GM10248 (cell line): ENCODE data around the gene EPB41L4B.

Source experiments
- CTCF ChIA-PET: fragments of 300-600 bp; sonication (Branson Sonifier 250); formaldehyde crosslinking; extraction: SDS; loops from one replicate; lab custom pipeline; 2021; ENCODE audit warnings: antibody characterized with exemption; lab: Yijun Ruan, JAX
- POLR2A ChIA-PET: fragments of 350-650 bp; sonication (Branson Sonifier 250); formaldehyde crosslinking; extraction: SDS; loops from one replicate; lab custom pipeline; 2020; ENCODE audit warnings: antibody characterized with exemption; lab: Yijun Ruan, JAX
- DNase-seq: peaks from one replicate; pipeline ENCODE4 v3.0.0; 2012; ENCODE audit errors: extremely low spot score
- TF ChIP-seq, protein P1 (sequence below): IDR thresholded peaks from 2 replicates; pipeline ENCODE4 v1.5.1; 2012; ENCODE audit warnings: mild to moderate bottlenecking, low read depth; ENCODE audit errors: extremely low read depth, missing control alignments, control extremely low read depth

Gene EPB41L4B

DNA sequence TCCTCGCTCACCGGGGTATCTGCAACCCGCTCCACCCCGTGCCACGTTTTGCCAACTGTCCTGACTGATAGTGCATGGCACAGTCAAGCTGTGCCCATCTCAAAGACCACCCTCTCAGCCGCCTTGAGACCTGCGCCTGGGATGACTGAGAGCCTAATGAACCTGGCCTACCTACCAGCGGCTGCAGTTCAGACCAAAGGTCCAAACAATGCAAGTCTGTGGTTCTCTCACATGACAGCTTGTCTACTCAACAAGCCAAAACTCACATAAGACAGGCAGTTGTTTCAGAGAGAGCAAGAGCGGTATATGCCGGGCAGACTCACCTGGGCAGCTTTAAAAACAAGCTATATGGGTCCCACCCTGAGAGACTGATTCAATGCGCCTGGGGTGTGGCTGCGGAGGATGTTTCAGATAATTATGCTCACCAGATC lies 70.5 kb downstream of the EPB41L4B start:
- ChIA-PET CTCF (interaction anchor here (1.6 to 2.0 kb wide), 2 partner anchors 41 to 220 kb away, joined by 4 to 7 read pairs; no protein-coding TSS in a partner anchor), POLR2A (no interaction called here)
- DNase-seq: no peak
- TF ChIP-seq, protein P1, sequence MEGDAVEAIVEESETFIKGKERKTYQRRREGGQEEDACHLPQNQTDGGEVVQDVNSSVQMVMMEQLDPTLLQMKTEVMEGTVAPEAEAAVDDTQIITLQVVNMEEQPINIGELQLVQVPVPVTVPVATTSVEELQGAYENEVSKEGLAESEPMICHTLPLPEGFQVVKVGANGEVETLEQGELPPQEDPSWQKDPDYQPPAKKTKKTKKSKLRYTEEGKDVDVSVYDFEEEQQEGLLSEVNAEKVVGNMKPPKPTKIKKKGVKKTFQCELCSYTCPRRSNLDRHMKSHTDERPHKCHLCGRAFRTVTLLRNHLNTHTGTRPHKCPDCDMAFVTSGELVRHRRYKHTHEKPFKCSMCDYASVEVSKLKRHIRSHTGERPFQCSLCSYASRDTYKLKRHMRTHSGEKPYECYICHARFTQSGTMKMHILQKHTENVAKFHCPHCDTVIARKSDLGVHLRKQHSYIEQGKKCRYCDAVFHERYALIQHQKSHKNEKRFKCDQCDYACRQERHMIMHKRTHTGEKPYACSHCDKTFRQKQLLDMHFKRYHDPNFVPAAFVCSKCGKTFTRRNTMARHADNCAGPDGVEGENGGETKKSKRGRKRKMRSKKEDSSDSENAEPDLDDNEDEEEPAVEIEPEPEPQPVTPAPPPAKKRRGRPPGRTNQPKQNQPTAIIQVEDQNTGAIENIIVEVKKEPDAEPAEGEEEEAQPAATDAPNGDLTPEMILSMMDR: no peak

DNA sequence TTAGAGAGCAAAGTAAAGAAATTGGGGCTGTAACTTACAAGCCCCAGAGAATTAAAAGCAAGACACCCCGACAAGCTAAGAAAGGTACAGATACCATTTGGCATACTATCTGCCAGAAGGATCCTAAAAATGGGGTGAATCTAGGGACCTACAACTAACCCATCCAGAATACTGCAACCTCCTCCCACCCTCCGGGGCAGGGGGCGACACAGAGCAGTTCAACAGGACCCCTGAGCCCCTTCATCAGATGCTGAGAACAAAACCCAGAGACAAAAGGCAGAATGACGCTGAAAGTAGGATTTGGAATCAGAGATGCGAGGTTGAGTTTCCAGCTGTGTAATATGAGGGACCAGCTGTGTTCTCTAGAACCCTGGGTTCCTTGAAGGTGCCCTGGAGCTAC lies 71.2 kb downstream of the EPB41L4B start:
- DNase-seq: no peak
- POLR2A ChIA-PET: no interaction called here
- CTCF ChIA-PET: interaction anchor here (2.0 kb wide), 1 partner anchor 41 kb away, joined by 4 read pairs; no protein-coding TSS in a partner anchor
- TF ChIP-seq, protein P1: no peak

DNA sequence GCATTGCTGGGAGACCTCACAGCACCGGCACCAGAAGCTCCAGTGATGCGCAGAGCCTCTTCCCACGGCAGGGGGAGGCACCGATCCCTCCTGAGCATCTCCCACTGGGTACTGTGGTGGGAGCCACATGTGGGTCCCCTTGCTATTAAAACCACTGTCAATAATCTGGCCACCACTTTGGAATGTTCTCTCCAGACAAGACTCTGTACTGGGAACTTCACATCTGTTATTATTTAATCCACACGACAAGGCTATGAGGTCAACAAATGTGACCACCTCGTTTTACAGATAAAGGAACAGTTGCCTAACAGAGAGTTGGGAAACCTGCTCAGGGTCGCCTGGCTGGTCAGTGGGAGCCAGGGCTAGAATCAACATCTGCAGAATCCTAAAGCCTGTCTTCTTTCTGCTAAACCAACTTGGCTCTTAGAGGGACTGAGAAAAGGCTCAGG lies 72.7 kb downstream of the EPB41L4B start:
- ChIA-PET POLR2A (no interaction called here), CTCF (interaction anchor here (1.2 to 2.0 kb wide), 2 partner anchors 39 to 222 kb away, joined by 3 to 4 read pairs; no protein-coding TSS in a partner anchor)
- TF ChIP-seq, protein P1: no peak
- no peak for DNase-seq

DNA sequence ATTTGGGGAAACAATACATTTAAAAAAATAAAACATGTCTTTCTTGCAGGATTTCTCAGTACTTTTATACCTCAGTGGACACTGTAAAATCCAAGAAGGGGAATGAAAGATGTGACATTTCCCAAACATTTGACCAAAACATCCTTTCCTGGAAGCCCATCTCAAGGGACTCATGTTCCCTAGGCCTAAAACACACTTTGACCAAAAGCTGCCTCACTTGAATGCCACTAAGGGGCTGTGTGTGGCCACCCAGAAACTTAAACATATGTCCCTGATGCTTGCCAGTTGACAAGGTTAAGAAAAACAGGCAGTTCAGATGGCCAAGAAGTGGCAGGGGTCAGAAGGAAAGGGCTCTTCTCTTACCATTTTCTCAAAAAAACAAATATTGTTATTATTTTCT lies 73.6 kb downstream of the EPB41L4B start:
- DNase-seq: no peak
- TF ChIP-seq, protein P1: no peak
- CTCF ChIA-PET: interaction anchor here (1.2 kb wide), 1 partner anchor 223 kb away, joined by 3 read pairs; no protein-coding TSS in a partner anchor
- POLR2A ChIA-PET: no interaction called here

DNA sequence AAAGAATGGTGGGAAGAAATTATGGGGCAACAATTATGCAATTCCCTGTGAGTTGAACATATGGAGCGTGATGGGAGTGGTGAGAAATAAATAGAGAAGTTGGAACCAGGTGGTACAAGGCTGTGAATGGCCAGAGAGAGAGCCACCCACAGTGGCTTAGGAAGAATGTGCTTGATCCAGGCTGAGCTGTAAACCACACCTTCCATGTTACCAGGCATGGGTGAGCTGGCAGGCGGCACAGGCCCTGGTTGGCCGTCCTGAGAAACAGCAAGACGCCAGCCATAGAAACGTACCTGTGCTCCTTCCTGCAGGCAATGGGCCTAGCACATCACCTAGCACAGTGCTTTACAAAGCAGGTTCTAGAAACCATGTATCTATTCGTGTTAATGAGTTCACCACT lies 74.3 kb downstream of the EPB41L4B start:
- ChIA-PET CTCF (interaction anchor here (2.1 kb wide), 1 partner anchor 29 kb away, joined by 6 read pairs; no protein-coding TSS in a partner anchor), POLR2A (no interaction called here)
- TF ChIP-seq, protein P1: no peak

DNA sequence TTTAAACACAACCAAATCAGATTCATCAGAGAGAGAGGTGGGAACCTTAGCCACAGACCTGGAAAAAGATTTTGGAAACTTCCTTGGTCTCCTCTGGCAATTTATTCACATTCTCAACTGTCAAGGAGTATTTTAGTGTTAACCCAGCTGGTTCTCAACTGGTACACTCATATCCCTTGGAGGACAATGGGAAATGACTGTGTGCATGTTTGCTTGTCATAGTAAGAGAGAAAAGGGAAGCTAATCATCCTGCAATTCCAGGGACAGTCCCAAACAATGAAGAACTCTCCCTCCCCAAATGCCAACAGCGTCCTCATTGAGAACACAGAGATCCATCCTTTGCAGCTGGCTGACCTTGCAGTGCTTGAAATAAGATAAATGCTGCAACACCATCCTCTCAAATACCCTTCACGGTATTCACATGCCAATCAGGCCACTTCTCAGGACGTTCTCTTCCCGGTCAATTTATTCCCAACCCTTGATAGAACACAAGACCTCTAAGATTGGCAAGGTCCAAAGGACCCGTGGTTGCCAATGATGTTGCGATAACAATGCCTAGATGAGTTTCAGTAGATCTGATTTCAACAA lies 75.5 kb downstream of the EPB41L4B start:
- no peak for DNase-seq
- ChIA-PET CTCF (interaction anchor here (0.7 to 2.1 kb wide), 11 partner anchors 11 to 224 kb away, joined by 3 to 12 read pairs (median 3); no protein-coding TSS in a partner anchor), POLR2A (no interaction called here)
- TF ChIP-seq, protein P1: no peak

More for the DNA sequence above, 74.3 kb downstream of the EPB41L4B start:
- DNase-seq: no peak
